HG03039 (cell line): Measurements from ENCODE around the gene ARHGAP30.
"Not testable (repeated sequence)": the region's sequence is repeated elsewhere in the genome, so short reads cannot be mapped to it uniquely, and the experiment has no call there.

Experiments used
- ATAC-seq: cut with Tn5 transposase; IDR thresholded peaks from one replicate; pipeline ENCODE4 v1.9.1; 2021; ENCODE audit warnings: mild to moderate bottlenecking, moderate library complexity; ENCODE audit not compliant: unreplicated experiment

The ARHGAP30 gene

GRCh38 chr1:161016683-161017082, 53.0 kb downstream of the ARHGAP30 start:
- ATAC-seq, result not testable (repeated sequence)

- ATAC-seq, result peak; percentile 68
Observed at GRCh38 chr1:161013488-161014230, 56.0 kb downstream of the ARHGAP30 start.

DNA sequence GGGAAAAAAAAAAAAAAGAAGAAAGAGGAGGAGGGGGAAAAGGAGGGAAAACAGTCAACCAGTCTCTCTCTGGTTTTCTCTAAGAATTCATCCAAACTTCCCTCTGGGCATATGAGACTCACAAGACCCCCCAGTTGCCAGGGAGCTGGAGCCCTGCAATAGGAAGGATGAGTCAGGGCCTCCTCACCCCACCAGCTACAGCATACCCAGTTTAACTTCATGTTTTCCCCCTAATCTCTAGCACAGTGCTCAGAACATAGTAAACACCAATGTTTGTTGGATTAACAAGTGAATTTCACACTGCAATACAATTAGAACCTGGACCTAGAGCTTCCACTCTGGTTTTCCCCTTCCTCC, 56.6 kb downstream of the ARHGAP30 start:
- ATAC-seq, result peak; percentile 26

DNA sequence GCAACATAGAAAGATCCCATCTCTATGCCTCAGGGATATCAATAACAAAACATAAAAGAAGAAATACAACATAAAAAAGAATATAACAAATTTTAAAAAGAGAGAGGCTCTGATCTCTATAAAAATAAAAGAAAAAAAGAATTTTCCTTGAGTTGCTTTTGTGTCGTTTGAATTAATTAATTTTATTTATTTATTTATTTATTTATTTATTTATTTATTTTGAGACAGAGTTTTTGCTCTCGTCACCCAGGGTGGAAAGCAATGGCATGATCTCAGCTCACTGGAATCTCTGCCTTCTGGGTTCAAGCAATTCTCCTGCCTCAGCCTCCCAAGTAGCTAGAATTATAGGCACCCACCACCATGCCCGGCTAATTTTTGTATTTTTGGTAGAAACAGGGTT, 57.3 kb downstream of the ARHGAP30 start:
- ATAC-seq, result no peak

GRCh38 chr1:161009602-161010211, 60.0 kb downstream of the ARHGAP30 start:
- no peak for ATAC-seq

GRCh38 chr1:161008869-161009510, 60.7 kb downstream of the ARHGAP30 start:
- ATAC-seq, result no peak

GRCh38 chr1:161007369-161007768, 62.3 kb downstream of the ARHGAP30 start:
- ATAC-seq, result no peak

GRCh38 chr1:161006563-161006962, 63.1 kb downstream of the ARHGAP30 start:
- no peak for ATAC-seq

DNA sequence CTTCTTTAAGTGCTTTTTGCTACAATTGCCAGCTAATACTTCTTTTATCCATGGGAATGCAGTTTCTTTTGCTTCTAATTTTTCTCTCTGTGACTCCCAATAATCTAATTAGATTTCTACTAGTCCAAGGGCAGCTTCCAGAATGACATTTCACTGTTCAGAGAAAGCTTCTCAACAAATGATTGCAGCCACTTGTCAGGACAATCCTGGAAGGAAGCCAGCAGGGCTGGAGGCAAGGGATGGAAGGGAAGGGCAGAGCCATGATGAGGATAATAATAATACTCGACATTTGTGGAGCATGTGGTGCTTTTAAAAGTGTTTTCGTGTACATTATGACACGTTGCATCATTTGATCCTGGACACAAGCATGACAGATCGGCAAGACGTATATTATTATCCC, 68.2 kb downstream of the ARHGAP30 start:
- ATAC-seq, result no peak

DNA sequence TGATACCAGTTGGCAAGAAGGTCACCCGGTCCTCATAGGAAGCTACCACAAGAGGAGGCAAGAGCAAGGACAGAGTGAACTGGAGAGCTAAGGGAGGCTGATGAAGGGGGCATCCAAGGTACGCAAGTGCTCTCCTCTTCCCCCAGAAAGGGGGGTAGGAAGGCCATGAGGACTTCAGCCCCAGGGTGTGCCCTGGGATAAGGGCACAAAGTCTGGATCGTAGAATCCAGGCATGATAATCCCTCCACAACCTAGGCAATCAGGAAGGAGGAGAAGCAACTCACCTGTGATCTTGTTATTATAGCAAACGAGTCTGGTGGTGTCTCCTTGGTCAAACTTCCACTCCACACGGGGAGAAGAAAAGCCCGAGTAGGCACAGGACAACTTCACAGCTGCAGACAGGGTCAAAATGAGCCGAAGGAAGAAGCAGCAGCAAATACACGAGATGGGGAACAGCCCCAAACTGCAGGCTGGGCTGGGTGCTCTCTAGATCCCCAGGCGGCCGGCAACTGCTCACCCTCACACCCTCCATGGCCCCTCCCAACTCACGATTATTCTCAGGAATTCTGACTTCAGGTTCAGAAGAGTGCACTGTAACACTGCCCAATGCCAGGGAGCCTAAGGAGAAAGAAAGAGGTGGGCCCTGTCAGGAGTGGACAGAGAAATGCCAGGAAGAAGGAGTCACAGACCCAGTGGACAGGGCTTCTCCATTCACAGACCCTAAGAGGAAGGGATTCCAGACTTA, 68.8 kb downstream of the ARHGAP30 start:
- no peak for ATAC-seq

- no peak for ATAC-seq
Observed at GRCh38 chr1:160999376-160999775, 70.3 kb downstream of the ARHGAP30 start.

DNA sequence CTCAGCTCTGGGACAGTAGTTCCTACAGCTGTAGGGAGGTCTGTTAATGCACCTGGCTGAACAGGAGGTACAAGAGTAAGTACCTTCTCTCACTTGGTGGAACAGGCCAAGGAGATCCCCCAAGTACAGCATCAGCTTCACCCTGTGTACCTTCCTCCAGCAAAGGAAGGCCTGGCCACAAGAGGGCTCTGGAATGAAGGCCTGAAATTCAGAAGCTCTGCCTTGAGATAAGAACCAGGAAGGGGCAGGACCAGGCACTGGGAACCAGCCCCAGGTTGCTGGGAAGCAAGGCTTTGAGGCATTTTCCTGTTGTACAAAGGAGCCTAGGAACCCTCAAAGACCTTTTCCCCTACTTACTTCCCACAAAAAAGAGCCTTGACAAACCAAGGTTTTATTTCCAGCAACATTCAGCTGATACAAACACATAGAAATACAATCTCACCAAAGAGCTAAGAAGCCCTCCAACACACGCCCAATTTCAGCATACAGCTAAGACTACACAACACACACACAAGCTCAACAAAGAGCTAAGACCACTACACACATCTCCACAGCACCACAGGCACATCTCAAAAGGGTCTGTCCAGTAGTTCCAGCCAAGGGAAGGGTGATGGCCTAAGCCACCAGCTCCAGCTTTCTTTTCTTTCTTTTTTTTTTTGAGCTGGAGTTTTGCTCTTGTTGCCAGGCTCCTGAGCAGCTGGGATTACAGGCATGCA, 72.2 kb downstream of the ARHGAP30 start:
- no peak for ATAC-seq
